ENCODE data around the gene OR2G3. TPM values are rescaled to one million over a fixed set of nuclear protein-coding genes. Genes with fewer than 3 reads are reported as not detected.

Gene OR2G3
- polyA plus RNA-seq, 1 donor (not counting 4 experiments of a cell fraction or from before 2014, with no cell fraction given): not detected

GRCh38 chr1:247653040-247653439, 47.7 kb downstream of the OR2G3 start:
- DNase-seq (ENCODE audit: low read depth, low spot score) (no peak), FAIRE-seq (no peak)
- no peaks in the 10 kb centered on the region for H3K79me2 ChIP-seq (ENCODE audit: control insufficient read depth, insufficient read depth, low read length)
- H3K4me3 ChIP-seq (ENCODE audit: control insufficient read depth in 2 of 3, extremely low read depth in 1 of 3, insufficient read depth in 2 of 3, low read depth in 1 of 3, low read length in 3 of 3): no peak overlapping the region
- no peaks in the 10 kb centered on the region for H4K20me1 ChIP-seq (ENCODE audit: control insufficient read depth, extremely low read depth, insufficient read depth, low read length)
- no peak overlapping the region for H2AFZ ChIP-seq (ENCODE audit: control insufficient read depth, low read length)
- dilution Hi-C loops (cut with MboI; ENCODE audit: extremely low pct_ligation_motif_present, low sequenced_read_pairs): no loop called here
- no peak overlapping the region for H3K27ac ChIP-seq (ENCODE audit: control insufficient read depth, insufficient read depth, low read length)
- no peaks in the 10 kb centered on the region for H3K4me1 ChIP-seq (ENCODE audit: control insufficient read depth, extremely low read depth, insufficient read depth, low read length)
- no peak overlapping the region for H3K4me2 ChIP-seq (ENCODE audit: control insufficient read depth, extremely low read depth, insufficient read depth, low read depth, low read length)
- H3K9ac ChIP-seq (ENCODE audit: control insufficient read depth, extremely low read depth, insufficient read depth, low read length): no peak overlapping the region
- H3K9me1 ChIP-seq (ENCODE audit: control insufficient read depth, extremely low read depth, insufficient read depth, low read length): no peaks in the 10 kb centered on the region
- no peak for TF ChIP-seq CTCF (optimal IDR thresholded peaks at IDR 0.05 in 1 of 3, IDR thresholded peaks at IDR 0.05 in 1 of 3, conservative IDR thresholded peaks at IDR 0.05 in 1 of 3; ENCODE audit: extremely low read depth in 1 of 3, insufficient read depth in 2 of 3, low read length in 3 of 3)
- no peak for TF ChIP-seq EZH2 (IDR thresholded peaks at IDR 0.05; ENCODE audit: low read length)
- no peaks in the 10 kb centered on the region for H3K27me3 ChIP-seq (ENCODE audit: control insufficient read depth, extremely low read depth, insufficient read depth, low read length)
- H3K36me3 ChIP-seq (ENCODE audit: control insufficient read depth in 2 of 2, extremely low read depth in 1 of 2, insufficient read depth in 2 of 2, low read length in 2 of 2): no peaks in the 10 kb centered on the region
- peaks cover 2% of the 10 kb centered on the region for H3K9me3 ChIP-seq (ENCODE audit: control insufficient read depth, low read depth, low read length)

Small RNA genes within 50 kb of the gene (small RNA-seq; reads per million reads assigned to genes)
- gene RF00026 (ENCODE audit: insufficient read length in 3 of 3, low read depth in 3 of 3, low replicate concordance in 1 of 3): 0 reads per million in 3 experiments

Other genes starting within 250 kb of the OR2G3 start
- 0.03 to 0.12 TPM (median 0.07 TPM) in 3 replicates for gene NLRP3, start 189.4 kb upstream of the OR2G3 start, polyA plus RNA-seq
- gene OR2B11, start 147.5 kb upstream of the OR2G3 start, polyA plus RNA-seq: not detected in 3 replicates
- gene OR2C3, start 69.1 kb upstream of the OR2G3 start, polyA plus RNA-seq: not detected in 3 replicates
- gene GCSAML, start 56.5 kb upstream of the OR2G3 start, polyA plus RNA-seq: not detected in 3 replicates
- not detected in 3 replicates for gene OR2G2, start 17.2 kb upstream of the OR2G3 start, polyA plus RNA-seq
- gene OR13G1, start 74.2 kb downstream of the OR2G3 start, polyA plus RNA-seq: not detected in 3 replicates
- gene OR6F1, start 111.1 kb downstream of the OR2G3 start, polyA plus RNA-seq: not detected in 3 replicates
- not detected in 3 replicates for gene OR14K1, start 133.0 kb downstream of the OR2G3 start, polyA plus RNA-seq
- gene OR14A2, start 142.6 kb downstream of the OR2G3 start, polyA plus RNA-seq: not detected in 3 replicates
- gene OR1C1, start 155.0 kb downstream of the OR2G3 start, polyA plus RNA-seq: not detected in 3 replicates
- gene OR14A16, start 218.5 kb downstream of the OR2G3 start, polyA plus RNA-seq: not detected in 3 replicates
- not detected in 3 replicates for gene OR11L1, start 236.3 kb downstream of the OR2G3 start, polyA plus RNA-seq

All from keratinocyte (primary cell).